ENCODE results near the gene BHLHE41.

DNA sequence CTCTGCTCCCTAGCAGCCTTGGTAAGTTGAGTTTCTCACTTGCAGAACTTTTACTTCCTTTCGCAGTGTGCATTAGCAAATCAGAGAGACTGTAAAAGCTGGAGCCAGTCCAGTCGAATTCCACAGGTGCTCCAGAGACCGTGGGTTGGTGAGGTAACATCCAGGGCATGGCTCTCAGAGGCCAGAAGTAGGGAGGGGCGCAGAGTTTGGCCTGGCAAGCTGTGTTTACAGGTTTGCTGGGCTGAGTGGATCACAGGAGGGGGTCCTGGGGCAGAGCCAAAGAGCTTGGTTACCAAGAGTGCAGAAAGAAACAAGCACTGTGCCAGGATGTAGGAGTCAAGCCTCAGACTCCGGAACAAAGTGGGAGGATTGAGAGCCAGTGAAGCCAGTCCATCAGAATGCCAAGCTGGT, 10.2 kb upstream of the BHLHE41 start:
- TF ChIP-seq EZH2 (IDR thresholded peaks at IDR 0.05), result no peak
- TF ChIP-seq POLR2AphosphoS5 (IDR thresholded peaks at IDR 0.05; ENCODE audit: borderline replicate concordance, low read depth, low read length), result no peak
- TF ChIP-seq FOXP2 (optimal IDR thresholded peaks at IDR 0.05; ENCODE audit: control extremely low read depth, extremely low read length, insufficient read depth), result no peak
